ENCODE measurements around the gene TMEM205.

DNA sequence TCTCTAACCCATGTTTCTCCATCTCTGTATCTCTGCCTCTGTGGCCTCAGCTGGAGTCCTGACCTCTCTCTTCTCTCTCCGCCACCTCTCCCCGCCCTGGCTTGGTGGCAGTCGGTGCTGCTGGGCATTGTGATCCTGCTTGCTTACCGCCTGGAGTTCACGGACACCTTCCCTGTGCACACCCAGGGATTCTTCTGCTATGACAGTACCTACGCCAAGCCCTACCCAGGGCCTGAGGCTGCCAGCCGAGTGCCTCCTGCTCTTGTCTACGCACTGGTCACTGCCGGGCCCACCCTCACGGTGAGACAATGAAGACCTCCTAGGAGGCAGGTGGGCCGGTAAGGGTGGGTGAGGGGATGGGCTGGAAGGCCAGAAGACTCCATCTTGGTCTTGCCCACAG is 13.4 kb upstream of the TMEM205 start:
- TF ChIP-seq EZH2 (IDR thresholded peaks at IDR 0.05; ENCODE audit: insufficient read depth, poor library complexity, severe bottlenecking) (no peak), EZH2phosphoT487 (IDR thresholded peaks at IDR 0.05; ENCODE audit: insufficient read depth, low read depth) (no peak)
